Measurements from ENCODE around the gene C22orf23. TPM values are rescaled to one million over a fixed set of nuclear protein-coding genes. Genes with fewer than 3 reads are reported as not detected.

The C22orf23 gene
- total RNA-seq, 1 donor from 2014 or later = 0.30 TPM

- intact Hi-C loops (cut with DNase I) = loop anchor here (10.0 kb wide), 1 partner anchor 48 kb away; no protein-coding TSS in a partner anchor
- peak; percentile 4 for ATAC-seq (ENCODE audit: poor library complexity)
- DNase-seq = no peak
Observed at GRCh38 chr22:37932821-37933578, 20.4 kb downstream of the C22orf23 start.

GRCh38 chr22:37932401-37932800 is 21.0 kb downstream of the C22orf23 start:
- no peak for ATAC-seq (ENCODE audit: poor library complexity)
- intact Hi-C loops (cut with DNase I) = loop anchor here (10.0 kb wide), 1 partner anchor 48 kb away; no protein-coding TSS in a partner anchor
- no peak for DNase-seq

GRCh38 chr22:37931893-37932389 is 21.5 kb downstream of the C22orf23 start:
- ATAC-seq (ENCODE audit: poor library complexity) = no peak
- intact Hi-C loops (cut with DNase I) = loop anchor here (10.0 kb wide), 1 partner anchor 47 kb away; no protein-coding TSS in a partner anchor
- DNase-seq = no peak

- intact Hi-C loops (cut with DNase I) = loop anchor here (10.0 kb wide), 1 partner anchor 46 kb away; no protein-coding TSS in a partner anchor
- no peak for DNase-seq
- no peak for ATAC-seq (ENCODE audit: poor library complexity)
Observed at GRCh38 chr22:37930952-37931440, 22.4 kb downstream of the C22orf23 start.

- no peak for ATAC-seq (ENCODE audit: poor library complexity)
- no peak for DNase-seq
- intact Hi-C loops (cut with DNase I) = loop anchor here (10.0 kb wide), 1 partner anchor 46 kb away; no protein-coding TSS in a partner anchor
Observed at GRCh38 chr22:37930270-37930951, 23.0 kb downstream of the C22orf23 start.

- ATAC-seq (ENCODE audit: poor library complexity) (no peak), DNase-seq (no peak)
- intact Hi-C loops (cut with DNase I) = no loop called here
Observed at GRCh38 chr22:37929390-37929789, 24.0 kb downstream of the C22orf23 start.

GRCh38 chr22:37927637-37927936 is 25.8 kb downstream of the C22orf23 start:
- intact Hi-C loops (cut with DNase I) = no loop called here
- ATAC-seq (ENCODE audit: poor library complexity) = no peak
- no peak for DNase-seq

- ATAC-seq (ENCODE audit: poor library complexity) (no peak), DNase-seq (no peak)
- intact Hi-C loops (cut with DNase I) = no loop called here
Observed at GRCh38 chr22:37926771-37927636, 26.4 kb downstream of the C22orf23 start.

- intact Hi-C loops (cut with DNase I) = no loop called here
- ATAC-seq (ENCODE audit: poor library complexity) = no peak
- no peak for DNase-seq
Observed at GRCh38 chr22:37926358-37926757, 27.0 kb downstream of the C22orf23 start.

GRCh38 chr22:37925767-37926166 is 27.6 kb downstream of the C22orf23 start:
- ATAC-seq (ENCODE audit: poor library complexity) = no peak
- intact Hi-C loops (cut with DNase I) = no loop called here
- DNase-seq = no peak

- intact Hi-C loops (cut with DNase I) = no loop called here
- no peak for DNase-seq
- no peak for ATAC-seq (ENCODE audit: poor library complexity)
Observed at GRCh38 chr22:37925330-37925729, 28.1 kb downstream of the C22orf23 start.

GRCh38 chr22:37924386-37925065 is 28.9 kb downstream of the C22orf23 start:
- ATAC-seq (ENCODE audit: poor library complexity) (no peak), DNase-seq (no peak)
- intact Hi-C loops (cut with DNase I) = no loop called here

GRCh38 chr22:37923927-37924326 is 29.5 kb downstream of the C22orf23 start:
- DNase-seq (no peak), ATAC-seq (ENCODE audit: poor library complexity) (no peak)
- intact Hi-C loops (cut with DNase I) = no loop called here

GRCh38 chr22:37922191-37922590 is 31.2 kb downstream of the C22orf23 start:
- ATAC-seq (ENCODE audit: poor library complexity) = no peak
- intact Hi-C loops (cut with DNase I) = no loop called here
- DNase-seq = no peak

GRCh38 chr22:37920126-37920525 is 33.3 kb downstream of the C22orf23 start:
- ATAC-seq (ENCODE audit: poor library complexity) (no peak), DNase-seq (no peak)
- intact Hi-C loops (cut with DNase I) = no loop called here

GRCh38 chr22:37918580-37919270 is 34.7 kb downstream of the C22orf23 start:
- intact Hi-C loops (cut with DNase I) = no loop called here
- DNase-seq (no peak), ATAC-seq (ENCODE audit: poor library complexity) (no peak)

GRCh38 chr22:37917874-37918548 is 35.4 kb downstream of the C22orf23 start:
- DNase-seq = no peak
- intact Hi-C loops (cut with DNase I) = no loop called here
- no peak for ATAC-seq (ENCODE audit: poor library complexity)
